ENCODE data around the gene NKX1-1.

Gene NKX1-1

GRCh38 chr4:1416948-1417260 is 10.7 kb upstream of the NKX1-1 start:
- no peak for DNase-seq (ENCODE audit: low read depth in 2 of 2)

GRCh38 chr4:1416051-1416947 is 10.1 kb upstream of the NKX1-1 start:
- no peak for DNase-seq (ENCODE audit: low read depth in 2 of 2)

GRCh38 chr4:1415681-1415981 is 9.4 kb upstream of the NKX1-1 start:
- no peak for DNase-seq (ENCODE audit: low read depth in 2 of 2)

GRCh38 chr4:1414831-1415680 is 8.8 kb upstream of the NKX1-1 start:
- no peak for DNase-seq (ENCODE audit: low read depth in 2 of 2)

- no peak for DNase-seq (ENCODE audit: low read depth in 2 of 2)
Measured at GRCh38 chr4:1413687-1414479, 7.6 kb upstream of the NKX1-1 start.

- DNase-seq (ENCODE audit: low read depth in 2 of 2) = no peak
Measured at GRCh38 chr4:1413204-1413663, 7.0 kb upstream of the NKX1-1 start.

- no peak for DNase-seq (ENCODE audit: low read depth in 2 of 2)
Measured at GRCh38 chr4:1412376-1413203, 6.3 kb upstream of the NKX1-1 start.

- DNase-seq (ENCODE audit: low read depth in 2 of 2) = no peak
Measured at GRCh38 chr4:1411436-1412375, 5.5 kb upstream of the NKX1-1 start.

- DNase-seq (ENCODE audit: low read depth in 2 of 2) = peak in 1 of 2 donors; percentile 25
Measured at GRCh38 chr4:1410491-1411325, 4.5 kb upstream of the NKX1-1 start.

GRCh38 chr4:1409491-1410425 is 3.5 kb upstream of the NKX1-1 start:
- no peak for DNase-seq (ENCODE audit: low read depth in 2 of 2)

GRCh38 chr4:1409079-1409478 is 2.8 kb upstream of the NKX1-1 start:
- DNase-seq (ENCODE audit: low read depth in 2 of 2) = no peak

GRCh38 chr4:1408418-1408817 is 2.2 kb upstream of the NKX1-1 start:
- DNase-seq (ENCODE audit: low read depth in 2 of 2) = no peak

GRCh38 chr4:1407657-1408333 is 1.6 kb upstream of the NKX1-1 start:
- no peak for DNase-seq (ENCODE audit: low read depth in 2 of 2)

- no peak for DNase-seq (ENCODE audit: low read depth in 2 of 2)
Measured at GRCh38 chr4:1406981-1407656, 877 bp upstream of the NKX1-1 start.

- DNase-seq (ENCODE audit: low read depth in 2 of 2) = no peak
Measured at GRCh38 chr4:1405636-1406393, 427 bp downstream of the NKX1-1 start.

GRCh38 chr4:1405254-1405635 is 997 bp downstream of the NKX1-1 start:
- DNase-seq (ENCODE audit: low read depth in 2 of 2) = no peak

Data from activated CD4-positive, alpha-beta T cell treated with anti-CD3 and anti-CD28 coated beads for 24 hours (primary cell).